Measurements from ENCODE around the gene KLK12.
"Not testable (repeated sequence)": the region's sequence is repeated elsewhere in the genome, so short reads cannot be mapped to it uniquely, and the experiment has no call there.

DNA sequence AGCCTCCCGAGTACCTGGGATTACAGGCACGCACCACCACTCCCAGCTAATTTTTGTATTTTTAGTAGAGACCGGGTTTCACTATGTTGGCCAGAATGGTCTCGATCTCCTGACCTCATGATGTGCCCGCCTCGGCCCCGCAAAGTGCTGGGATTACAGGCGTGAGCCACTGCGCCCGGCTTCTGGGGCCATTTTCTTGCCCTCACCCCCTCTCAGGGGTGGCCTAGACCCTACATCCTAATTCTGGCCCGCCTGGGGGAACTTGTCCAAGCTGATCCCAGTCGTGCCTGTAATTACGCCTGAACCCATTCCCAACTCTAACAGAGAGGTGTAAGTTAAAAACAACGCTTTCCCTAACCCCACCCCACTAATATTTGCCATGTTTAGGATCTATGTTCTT lies 50.4 kb downstream of the KLK12 start:
- TF ChIP-seq CTCF (IDR thresholded peaks at IDR 0.05); ZFX (IDR thresholded peaks at IDR 0.05; ENCODE audit: borderline replicate concordance): not testable (repeated sequence)

Data from 22Rv1 (cell line).